Stimulated activated CD4-positive, alpha-beta T cell treated with anti-CD3 and anti-CD28 coated beads, Interleukin-4, amount 100 ng/mL, for 48 hours (primary cell): ENCODE results near the gene MCTS1.
"Not testable (repeated sequence)": the region's sequence is repeated elsewhere in the genome, so short reads cannot be mapped to it uniquely, and the experiment has no call there.

Experiments
- DNase-seq, 2 donors: peaks; one replicate each; pipeline ENCODE4 v3.0.0-alpha.2; 2020; ENCODE audit warnings: low read depth in 2 of 2

Gene MCTS1, protein sequence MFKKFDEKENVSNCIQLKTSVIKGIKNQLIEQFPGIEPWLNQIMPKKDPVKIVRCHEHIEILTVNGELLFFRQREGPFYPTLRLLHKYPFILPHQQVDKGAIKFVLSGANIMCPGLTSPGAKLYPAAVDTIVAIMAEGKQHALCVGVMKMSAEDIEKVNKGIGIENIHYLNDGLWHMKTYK

DNA sequence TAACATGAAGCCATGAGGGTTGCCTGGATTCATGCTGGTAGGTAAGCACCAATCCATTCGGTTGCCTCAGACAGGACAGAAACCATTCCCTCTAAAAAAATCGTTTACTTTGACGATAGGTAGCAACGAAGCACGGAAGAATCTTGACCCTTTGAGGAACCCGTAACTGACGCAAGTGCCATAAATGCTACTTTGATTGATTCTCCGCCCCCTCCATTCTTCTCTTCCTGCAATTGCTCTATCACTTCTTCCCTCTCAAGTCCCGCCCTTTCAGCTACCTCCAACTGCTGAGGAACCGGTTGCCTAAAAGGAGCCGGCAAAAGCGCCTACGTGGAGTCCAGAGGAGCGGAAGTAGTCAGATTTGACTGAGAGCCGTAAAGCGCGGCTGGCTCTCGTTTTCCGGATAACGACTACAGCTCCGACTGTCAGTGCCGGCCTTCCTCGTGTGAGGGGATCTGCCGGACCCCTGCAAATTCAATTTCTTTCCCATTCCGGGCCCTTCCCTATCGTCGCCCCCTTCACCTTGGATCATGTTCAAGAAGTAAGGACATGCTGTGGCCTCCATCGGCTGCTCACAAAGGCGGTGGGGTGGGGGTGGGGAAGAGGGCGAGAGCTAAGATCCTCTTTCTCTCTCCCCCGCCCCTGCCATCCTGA lies at the start of gene MCTS1:
Gene MCTS1 (plus strand): TSS at position 395 of the 654 bp plus-strand sequence. CDS start 136 bp downstream, at position 531.
- peak; percentile 52 to 67 for DNase-seq

DNA sequence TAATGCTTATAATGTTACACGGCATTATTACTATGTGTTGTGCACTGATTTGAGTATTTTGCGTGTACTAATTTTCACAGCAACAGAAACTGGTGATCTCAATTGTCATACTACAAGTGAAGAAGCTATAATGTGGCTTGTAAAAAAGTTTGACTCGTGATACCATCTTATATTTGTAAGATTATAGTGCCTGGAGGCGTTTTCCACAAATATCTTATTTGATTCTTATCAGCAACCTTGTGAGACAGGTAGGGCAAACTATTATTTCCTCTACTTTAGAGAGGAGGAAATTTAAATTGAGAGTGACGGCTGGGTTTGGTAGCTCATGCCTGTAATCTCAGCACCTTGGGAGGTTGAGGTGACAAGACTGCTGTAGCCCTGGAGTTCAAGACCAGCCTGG lies 47.6 kb upstream of the MCTS1 start:
- DNase-seq, result no peak

DNA sequence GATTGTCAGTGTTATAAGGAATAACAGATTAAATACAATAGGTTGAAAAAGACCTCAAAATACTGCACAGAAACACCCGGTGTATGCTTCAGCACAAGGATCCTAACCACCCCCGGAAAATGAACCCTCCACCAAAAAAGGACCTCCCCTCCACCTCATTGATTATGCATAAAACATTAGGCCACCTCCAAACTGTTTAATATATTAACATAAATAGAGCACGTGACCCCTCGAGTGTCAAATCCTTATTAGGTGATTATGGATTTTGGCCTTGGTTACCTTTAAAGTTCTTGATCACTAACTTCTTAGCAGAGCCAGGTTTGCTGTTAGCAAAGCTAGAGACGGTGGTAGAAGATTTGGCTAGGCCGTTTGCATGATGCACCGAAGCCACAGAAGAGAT lies 44.1 kb upstream of the MCTS1 start:
- no peak for DNase-seq

DNA sequence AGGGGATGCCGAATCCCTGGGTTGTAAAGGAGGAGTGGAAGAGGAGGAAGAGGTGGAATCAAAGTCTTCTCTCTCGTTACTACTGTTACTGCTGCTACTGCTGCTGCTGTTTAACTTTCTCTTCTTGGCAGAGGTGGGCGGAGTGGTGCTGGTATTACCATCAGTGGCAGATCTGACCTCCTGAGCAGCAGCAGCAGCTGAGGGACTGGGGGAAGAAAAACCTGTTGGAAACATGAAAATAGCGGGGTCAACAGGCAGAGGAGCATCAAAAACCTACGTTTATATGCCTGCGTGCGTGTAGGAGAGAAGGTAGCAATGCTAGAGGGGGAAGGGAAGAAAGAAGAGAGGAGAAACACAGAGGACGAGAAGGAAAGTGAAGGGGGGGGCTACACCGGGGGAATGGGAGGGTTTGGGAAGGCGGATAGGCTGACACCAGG lies 43.5 kb upstream of the MCTS1 start:
- peak; percentile 12 to 23 for DNase-seq

DNA sequence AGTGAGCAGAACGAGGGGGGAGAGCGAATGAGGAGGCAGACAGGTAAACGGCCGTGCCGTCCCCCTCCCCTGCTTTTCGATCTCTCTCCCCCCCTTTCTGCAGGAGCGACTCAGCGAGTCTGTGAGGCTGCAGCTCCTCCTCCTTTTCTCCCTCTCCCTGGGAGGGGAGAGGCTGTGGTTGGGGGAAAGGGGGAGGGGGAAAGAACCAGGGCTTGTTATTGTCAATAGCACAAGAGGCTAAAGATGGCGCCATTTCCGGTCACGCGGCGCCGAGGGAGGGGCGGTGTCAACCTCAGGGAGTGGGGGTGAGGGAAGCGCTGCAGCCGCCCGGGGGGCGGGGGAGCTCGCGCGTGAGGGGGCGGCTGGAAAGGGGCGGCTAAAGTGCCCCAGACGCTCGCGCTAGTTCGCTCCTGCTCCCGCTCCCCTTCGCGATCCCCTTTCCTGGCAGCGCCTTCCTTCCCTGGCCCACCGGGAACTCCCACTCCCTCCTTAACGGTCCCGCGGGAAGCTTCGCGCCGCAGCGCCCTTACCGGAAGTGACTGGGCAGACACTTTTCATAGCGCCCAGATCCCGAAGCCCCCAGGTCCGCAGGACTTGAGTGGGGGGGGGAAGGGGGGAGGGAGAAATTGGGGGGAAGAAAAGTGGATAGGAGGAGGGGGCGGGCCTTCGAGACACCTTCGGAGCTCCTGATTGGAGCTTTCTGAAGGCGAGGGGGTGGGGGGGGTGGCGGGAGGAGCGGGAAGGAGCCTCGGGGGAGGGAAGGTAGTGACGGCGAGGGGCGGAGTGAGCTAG lies 42.9 kb upstream of the MCTS1 start, which contains the start of gene CUL4B:
Gene CUL4B (minus strand): TSS at position 121 of the 792 bp plus-strand sequence. CDS start 324 bp downstream, outside the sequence.
- peak; percentile 77 to 88 for DNase-seq

DNA sequence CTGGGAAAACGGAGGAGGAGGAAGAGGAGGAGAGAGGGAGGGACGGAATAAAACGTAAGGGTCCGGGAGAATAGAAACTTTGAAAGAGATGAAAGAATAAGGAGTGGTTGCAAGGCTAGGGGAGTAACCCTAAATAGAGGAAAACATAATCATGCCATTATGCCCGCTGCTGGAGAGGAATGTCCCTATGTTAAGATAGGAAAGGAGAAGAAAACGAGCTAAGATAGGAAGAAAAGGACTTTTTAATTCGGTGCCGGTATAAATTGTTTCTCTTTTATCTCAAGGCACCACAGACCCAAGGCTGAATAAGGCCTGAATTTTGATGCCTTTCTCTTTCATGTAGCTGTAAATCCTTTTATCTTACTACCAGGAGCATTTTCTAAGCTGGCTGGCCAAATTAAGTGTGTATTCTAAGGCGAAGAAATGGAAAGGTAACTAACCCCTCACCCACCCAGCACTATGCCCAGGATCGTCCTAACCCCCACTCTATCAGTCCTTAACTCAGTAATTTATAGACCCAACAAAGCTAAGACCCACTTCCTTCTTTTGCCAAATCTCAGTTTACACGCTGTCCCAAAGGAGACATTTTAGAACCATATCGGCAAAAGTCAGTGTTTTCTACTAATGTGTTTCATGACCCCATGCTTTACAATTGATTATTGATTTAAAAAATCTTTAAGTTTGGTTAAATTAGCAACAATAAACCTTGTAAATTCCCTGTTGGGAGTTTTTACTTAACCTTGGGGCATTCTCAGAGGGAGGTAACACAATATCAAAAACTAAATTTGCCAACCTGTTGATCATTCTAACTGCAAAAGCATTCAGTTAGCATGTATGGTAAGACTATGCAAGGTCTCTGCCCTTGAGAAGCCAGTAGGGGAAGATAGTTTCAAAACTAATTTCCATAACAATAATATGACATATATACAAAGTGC lies 42.0 kb upstream of the MCTS1 start:
- no peak for DNase-seq

DNA sequence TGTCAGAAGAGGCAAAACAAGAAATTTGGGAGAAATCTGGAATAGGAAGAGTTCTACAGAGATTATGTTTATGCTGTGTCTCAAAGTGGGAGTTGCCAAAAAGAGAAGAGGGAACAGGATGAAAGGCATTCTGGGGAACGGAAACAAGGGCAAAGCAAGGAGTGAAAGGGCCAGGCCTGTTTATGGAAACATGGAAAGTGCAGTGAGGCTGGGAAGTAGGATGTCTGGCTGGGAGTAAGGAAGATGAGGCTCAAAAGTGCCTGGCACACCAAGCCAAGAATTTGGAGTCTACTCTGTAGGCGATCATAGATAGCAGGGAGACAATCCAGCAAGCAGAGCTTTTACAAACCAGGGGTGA lies 41.4 kb upstream of the MCTS1 start:
- DNase-seq, result no peak

DNA sequence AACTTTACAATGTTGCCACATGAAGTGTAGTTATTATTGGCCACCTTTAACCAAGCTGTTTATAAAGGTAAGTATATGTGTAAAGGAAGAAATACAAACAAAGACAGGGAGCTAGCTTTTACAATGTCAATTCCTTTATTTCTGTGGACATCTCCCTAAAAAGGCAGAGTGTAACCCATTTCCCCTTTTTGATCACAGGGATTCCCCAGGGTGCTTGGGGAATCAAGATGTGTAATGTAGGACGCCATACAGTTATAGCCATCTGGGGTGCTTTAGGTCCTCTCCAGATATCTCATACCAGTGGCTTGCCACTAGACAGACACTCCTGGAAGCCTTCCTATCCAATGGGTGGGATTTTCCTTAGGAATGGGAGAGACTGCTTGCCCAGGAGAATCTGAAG lies 39.0 kb upstream of the MCTS1 start:
- no peak for DNase-seq

DNA sequence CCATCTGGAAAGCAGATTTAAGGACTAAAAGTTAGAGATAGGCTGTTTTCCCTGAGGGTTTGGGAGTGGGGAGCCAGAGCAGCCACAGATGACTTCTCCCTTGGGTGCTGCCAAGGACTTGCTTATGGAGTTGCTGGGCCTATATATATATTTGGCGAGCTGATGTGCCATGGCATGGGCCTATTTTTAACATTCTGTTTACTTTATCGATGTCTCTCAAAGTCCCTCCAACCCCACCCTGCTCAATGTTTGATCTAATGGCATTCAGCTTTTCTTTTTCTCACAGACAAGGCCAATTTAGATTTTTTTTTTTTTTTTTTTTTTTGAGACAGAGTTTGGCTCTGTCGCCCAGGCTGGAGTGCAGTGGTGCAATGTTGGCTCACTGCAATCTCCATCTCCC lies 37.1 kb upstream of the MCTS1 start:
- DNase-seq, result no peak

DNA sequence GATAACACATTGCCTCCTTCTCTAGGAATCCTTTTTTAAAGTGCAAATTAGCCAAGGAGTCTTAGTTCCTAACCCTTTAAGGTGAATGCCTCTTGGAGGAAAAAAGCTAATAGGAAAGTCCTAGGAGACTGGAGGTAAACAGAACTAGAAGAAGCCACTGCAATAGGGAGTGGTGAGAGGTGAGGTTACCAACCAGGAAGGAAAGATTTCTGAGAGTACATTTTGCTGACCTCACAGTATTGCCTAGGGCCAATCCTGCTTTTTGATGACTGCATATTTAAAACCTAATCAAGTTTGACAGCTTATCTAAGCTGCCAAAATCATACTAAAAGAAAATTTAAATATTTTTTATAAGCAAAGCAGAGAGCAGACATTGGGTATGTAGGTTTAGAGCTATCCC lies 35.9 kb upstream of the MCTS1 start:
- no peak for DNase-seq

DNA sequence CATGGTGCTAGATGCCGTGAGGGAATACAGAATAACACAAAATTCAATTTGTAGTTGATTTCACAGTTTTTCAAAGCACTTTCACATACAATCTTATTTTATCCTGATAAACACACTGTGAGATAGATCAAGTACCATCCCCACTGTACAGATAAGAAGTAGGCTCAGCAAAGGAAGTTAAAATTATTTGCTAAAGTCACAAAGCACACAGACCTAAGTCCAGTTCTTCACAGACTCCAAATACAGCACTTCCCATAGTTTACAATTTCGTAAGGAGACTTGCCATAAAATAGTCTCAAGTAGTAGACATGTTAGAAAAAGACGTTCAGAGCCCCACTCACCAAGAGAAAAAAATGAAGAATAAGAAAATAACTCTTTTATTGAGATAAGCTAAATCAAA lies 35.3 kb upstream of the MCTS1 start:
- DNase-seq, result no peak

DNA sequence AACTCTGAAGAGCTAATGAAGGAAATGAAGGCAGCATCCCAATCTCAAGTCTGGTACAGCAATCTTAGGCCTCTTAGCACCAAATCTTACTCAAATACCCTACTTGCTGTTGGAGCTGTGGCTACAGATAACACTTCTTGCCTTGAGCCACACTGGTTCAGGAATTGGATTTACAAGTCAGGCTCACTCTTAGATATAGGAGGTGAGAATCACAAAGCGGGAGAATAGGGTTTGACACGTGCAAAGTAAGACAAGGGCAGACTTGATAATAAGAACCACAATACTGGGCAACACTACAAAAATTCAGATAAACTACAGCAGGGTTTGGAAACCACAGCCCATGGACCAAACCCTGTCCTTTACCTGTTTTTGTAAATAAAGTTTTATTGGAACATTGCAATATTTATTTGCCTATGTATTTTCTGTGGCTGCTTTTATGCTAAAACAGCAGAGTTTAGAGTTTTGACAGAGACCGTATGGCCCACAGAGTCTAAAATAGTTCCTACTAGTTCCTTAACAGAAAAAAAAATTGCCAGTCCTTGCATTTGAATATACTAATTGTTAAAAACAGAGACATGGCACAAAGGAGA lies 33.8 kb upstream of the MCTS1 start:
- no peak for DNase-seq

DNA sequence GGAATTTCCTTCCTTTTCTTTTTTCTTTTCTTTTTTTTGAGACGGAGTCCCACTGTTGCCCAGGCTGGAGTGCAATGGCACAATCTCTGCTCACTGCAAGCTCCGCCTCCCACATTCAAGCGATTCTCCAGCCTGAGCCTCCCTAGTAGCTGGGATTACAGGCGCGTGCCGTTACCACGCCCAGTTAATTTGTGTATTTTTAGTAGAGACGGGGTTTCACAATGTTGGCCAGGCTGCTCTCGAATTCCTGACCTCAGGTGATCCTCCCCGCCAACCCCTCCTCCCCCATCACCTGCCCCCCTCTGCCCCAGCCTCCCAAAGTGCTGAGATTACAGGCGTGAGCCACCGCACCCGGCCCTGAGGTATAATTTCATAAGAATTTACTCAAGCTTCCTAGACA lies 30.1 kb upstream of the MCTS1 start:
- DNase-seq, result not testable (repeated sequence)

DNA sequence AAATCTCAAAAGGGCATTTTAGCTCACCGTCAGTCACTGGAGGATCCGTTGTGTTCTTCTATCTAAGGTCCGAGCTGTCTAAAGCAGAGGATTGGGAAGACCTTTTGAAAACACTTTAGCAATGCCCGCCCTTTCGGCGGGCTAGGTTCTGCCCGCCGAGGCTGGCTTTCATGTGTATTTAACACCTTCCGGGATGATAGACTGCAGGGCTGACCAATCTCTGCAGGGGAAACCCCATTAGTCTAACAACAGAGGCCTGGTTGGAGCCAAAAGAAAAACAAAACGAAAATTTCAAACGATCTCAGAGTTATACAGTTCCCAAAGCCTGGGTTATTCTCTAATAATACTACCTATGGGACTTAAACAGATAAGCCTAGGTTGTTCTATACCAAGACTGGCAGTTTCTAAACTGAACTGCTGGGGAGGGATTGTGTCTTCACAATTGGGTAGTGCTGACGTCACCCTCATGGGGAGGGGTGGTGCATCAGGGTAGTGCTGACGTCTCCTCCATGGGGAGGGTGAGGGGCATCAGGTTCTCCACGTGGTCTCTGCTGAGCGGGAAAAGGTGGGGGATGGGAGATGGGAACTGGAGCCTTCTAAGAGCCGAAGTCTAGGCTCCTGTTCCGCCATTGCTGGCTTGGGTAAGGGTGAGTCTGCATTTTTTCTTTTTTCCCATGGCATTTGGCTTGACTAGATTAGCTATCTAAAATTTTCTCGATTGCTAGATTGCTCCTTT lies 28.4 kb upstream of the MCTS1 start:
- no peak for DNase-seq

DNA sequence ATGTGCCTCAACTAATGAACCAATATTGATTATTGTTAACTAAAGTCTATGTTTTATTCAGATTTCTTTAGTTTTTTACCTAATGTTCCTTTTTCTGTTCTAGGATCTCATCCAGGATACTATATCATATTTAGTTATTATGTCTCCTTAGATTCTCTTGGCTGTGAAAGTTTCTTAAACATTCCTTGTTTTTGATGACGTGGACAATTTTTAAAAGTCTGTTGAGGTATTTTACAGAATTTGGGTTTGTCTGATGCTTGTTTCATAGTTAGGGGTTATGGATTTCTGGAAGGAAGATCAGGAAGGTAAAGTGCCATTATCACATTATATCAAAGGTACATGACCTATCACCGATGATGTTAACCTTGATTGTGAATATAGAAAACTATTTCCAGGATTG lies 18.2 kb upstream of the MCTS1 start:
- DNase-seq, result no peak

DNA sequence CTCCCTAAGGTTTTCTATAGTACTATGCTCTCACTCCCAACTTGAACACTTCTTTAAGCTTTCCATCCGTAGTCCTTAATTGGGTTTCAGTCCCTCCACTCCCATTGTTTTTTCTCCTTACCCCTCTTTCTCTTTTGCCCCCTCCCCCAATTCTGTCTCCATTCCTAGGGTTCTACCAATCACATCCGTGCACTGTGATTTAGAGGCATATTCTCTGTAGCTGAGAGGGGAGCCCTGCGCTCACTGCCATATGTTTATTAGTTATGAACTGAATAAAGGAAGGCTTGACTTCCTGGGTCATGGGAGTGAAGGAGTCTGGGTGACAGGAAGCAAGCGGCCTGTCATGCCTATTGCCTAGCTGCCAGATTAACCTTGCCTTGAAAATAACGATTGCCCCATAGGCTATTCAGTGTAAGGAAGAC lies 471 bp downstream of the MCTS1 start:
- no peak for DNase-seq

DNA sequence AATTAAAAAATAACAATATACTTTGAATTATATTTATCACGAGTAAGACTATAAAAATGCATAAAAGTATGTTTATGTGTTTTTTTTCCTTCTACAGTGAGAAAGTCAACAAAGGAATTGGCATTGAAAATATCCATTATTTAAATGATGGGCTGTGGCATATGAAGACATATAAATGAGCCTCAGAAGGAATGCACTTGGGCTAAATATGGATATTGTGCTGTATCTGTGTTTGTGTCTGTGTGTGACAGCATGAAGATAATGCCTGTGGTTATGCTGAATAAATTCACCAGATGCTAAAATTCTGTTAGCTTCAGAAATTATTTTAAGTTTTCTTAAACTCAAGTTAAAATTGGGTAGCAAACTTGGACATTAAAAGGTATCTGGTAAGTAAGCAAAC lies 8.2 kb downstream of the MCTS1 start:
- DNase-seq, result no peak

DNA sequence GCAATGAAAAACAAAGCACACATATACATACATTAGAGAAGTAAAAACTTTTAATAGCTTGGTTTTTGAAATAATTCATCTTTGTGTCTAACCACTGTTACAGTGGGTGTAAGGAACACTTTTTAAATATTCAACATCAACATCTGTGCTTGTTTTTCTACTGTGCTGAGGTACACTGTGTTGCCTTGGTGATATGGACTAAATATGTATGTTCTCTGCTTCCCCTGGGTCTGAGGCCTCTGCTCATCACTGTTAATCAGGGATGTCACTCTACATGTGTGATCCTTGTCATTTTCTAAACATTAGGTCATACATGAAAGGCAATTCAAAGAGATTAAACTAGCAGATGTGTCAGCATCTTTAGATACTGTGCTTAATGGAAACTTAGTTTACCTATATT lies 10.9 kb downstream of the MCTS1 start:
- no peak for DNase-seq

DNA sequence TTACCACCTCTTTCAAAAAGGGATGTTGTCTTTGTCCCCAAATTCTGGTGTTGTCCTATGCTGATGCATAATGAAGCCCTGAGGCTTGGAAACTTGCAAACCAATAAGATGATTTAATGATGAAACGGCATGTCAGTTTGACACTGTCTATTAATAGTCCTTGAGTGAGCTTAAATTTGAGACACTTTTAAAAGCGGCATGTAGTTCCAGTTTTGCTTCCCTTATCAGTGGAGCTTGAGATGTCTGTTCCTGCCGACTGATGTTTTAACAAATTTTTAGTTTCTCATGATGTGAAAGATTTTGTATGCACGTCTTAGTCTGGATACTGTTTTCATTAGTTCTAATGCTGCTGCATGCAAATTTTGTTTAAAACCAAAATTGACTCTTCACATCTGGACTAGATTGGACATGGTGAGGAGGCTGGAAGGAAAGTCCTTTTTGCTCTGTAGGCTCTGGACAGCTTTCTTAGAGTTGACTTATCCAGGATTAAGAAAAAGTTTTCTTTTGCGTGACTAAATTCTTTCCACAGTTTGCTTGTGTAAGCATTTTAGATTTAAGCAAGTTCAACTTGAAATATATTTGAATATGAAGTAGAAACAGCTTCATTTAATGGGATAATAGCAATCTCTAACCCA lies 14.2 kb downstream of the MCTS1 start:
- no peak for DNase-seq

DNA sequence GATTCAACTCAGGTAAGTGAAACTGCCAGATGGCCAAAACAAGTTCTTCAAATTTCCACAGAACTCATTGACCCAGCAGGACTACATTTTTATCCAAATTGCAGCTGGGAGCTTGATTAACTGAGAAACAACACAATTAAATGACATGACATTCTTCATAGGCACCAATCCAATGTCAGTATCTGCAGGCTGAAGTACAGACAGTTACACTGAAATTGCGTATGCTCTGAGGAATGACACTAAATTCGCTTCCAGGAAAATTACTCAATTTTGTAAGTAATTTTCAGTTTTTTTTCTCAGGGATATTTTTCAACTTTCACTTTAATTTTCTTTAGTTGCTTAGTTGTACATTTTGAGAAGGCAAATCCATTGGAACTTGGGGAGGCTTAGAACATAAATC lies 21.5 kb downstream of the MCTS1 start:
- DNase-seq, result no peak
